ENCODE results near the gene ADAMTS12. TPM values are rescaled to one million over a fixed set of nuclear protein-coding genes. Genes with fewer than 3 reads are reported as not detected.

Gene ADAMTS12
- total and polyA plus RNA-seq, 9 of the 15 experiments (the other 6 are each of a cell fraction or from before 2014, with no cell fraction given) = 0.11 TPM; not detected in 8

DNA sequence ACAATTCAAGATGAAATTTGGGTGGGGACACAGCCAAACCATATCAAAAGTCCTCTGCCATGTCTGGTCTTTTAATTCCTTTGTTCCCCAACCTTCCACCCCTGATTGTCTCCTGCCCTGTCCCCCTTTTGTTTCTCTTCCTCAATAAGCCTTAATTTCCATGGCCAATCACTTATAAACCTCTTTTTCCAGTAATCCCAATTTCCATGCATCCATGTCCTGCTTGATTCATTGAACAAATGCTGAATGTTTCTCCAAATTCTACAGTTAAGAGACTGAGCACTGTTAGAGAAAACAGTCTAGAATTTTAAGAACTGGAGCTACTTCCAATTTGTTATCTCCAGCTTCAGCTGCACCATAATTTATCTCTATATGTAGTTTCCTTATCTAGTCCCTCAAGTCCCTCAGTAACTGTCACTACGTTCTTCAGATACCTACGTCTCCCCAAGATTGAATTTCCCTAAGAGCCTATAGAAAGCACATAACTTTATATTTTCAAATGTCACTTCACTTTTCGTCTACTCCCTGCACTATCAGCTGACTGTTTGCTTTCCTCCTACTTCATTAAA is 416.8 kb downstream of the ADAMTS12 start (continued):
- TF ChIP-seq, protein P1, sequence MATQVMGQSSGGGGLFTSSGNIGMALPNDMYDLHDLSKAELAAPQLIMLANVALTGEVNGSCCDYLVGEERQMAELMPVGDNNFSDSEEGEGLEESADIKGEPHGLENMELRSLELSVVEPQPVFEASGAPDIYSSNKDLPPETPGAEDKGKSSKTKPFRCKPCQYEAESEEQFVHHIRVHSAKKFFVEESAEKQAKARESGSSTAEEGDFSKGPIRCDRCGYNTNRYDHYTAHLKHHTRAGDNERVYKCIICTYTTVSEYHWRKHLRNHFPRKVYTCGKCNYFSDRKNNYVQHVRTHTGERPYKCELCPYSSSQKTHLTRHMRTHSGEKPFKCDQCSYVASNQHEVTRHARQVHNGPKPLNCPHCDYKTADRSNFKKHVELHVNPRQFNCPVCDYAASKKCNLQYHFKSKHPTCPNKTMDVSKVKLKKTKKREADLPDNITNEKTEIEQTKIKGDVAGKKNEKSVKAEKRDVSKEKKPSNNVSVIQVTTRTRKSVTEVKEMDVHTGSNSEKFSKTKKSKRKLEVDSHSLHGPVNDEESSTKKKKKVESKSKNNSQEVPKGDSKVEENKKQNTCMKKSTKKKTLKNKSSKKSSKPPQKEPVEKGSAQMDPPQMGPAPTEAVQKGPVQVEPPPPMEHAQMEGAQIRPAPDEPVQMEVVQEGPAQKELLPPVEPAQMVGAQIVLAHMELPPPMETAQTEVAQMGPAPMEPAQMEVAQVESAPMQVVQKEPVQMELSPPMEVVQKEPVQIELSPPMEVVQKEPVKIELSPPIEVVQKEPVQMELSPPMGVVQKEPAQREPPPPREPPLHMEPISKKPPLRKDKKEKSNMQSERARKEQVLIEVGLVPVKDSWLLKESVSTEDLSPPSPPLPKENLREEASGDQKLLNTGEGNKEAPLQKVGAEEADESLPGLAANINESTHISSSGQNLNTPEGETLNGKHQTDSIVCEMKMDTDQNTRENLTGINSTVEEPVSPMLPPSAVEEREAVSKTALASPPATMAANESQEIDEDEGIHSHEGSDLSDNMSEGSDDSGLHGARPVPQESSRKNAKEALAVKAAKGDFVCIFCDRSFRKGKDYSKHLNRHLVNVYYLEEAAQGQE (IDR thresholded peaks at IDR 0.05; ENCODE audit: borderline replicate concordance) = peak; percentile 3; the same call in 1 of the 2 replicates
- TF ChIP-seq, protein P1 (CRISPR knock-in tag; IDR thresholded peaks at IDR 0.05; ENCODE audit: low read depth) = no peak
- TF ChIP-seq TEAD4 (IDR thresholded peaks at IDR 0.05; ENCODE audit: low read length) = peak; percentile 90
- no peak for TF ChIP-seq TEAD4 (CRISPR knock-in tag; IDR thresholded peaks at IDR 0.05; ENCODE audit: borderline replicate concordance)
- TF ChIP-seq SRSF3 (IDR thresholded peaks at IDR 0.05; ENCODE audit: insufficient read depth, low read length) = no peak
- peak; percentile 91 for TF ChIP-seq CBFA2T3 (IDR thresholded peaks at IDR 0.05)
- no peak for TF ChIP-seq SIN3B (IDR thresholded peaks at IDR 0.05; ENCODE audit: low read depth)
- no peak for TF ChIP-seq ZNF311 (CRISPR knock-in tag; IDR thresholded peaks at IDR 0.05)
- TF ChIP-seq POLR2G (IDR thresholded peaks at IDR 0.05; ENCODE audit: low read depth, low read length) = no peak
- TF ChIP-seq ZNF175 (CRISPR knock-in tag; IDR thresholded peaks at IDR 0.05; ENCODE audit: low read depth) = no peak
- TF ChIP-seq MTA3 (IDR thresholded peaks at IDR 0.05; ENCODE audit: borderline replicate concordance) = peak; percentile 23; the same call in 1 of the 2 replicates
- TF ChIP-seq ZBTB17 (CRISPR knock-in tag; IDR thresholded peaks at IDR 0.05) = no peak
- TF ChIP-seq TCF3 (CRISPR knock-in tag; IDR thresholded peaks at IDR 0.05) = peak; percentile 89
- TF ChIP-seq TAL1 (IDR thresholded peaks at IDR 0.05) = peak; percentile 88
- peak; percentile 87 for TF ChIP-seq MTA2 (IDR thresholded peaks at IDR 0.05; ENCODE audit: low read depth)
- peak; percentile 72 for TF ChIP-seq CXXC5 (CRISPR knock-in tag; IDR thresholded peaks at IDR 0.05)
- no peak for TF ChIP-seq RUNX1 (IDR thresholded peaks at IDR 0.05; ENCODE audit: low read depth)
- peak in 1 of 2 experiments; percentile 35; a peak in 1 of 4 replicates for TF ChIP-seq KDM1A (IDR thresholded peaks at IDR 0.05)
- no peak for TF ChIP-seq NFE2 (IDR thresholded peaks at IDR 0.05; ENCODE audit: low read depth)
- TF ChIP-seq, protein P2, sequence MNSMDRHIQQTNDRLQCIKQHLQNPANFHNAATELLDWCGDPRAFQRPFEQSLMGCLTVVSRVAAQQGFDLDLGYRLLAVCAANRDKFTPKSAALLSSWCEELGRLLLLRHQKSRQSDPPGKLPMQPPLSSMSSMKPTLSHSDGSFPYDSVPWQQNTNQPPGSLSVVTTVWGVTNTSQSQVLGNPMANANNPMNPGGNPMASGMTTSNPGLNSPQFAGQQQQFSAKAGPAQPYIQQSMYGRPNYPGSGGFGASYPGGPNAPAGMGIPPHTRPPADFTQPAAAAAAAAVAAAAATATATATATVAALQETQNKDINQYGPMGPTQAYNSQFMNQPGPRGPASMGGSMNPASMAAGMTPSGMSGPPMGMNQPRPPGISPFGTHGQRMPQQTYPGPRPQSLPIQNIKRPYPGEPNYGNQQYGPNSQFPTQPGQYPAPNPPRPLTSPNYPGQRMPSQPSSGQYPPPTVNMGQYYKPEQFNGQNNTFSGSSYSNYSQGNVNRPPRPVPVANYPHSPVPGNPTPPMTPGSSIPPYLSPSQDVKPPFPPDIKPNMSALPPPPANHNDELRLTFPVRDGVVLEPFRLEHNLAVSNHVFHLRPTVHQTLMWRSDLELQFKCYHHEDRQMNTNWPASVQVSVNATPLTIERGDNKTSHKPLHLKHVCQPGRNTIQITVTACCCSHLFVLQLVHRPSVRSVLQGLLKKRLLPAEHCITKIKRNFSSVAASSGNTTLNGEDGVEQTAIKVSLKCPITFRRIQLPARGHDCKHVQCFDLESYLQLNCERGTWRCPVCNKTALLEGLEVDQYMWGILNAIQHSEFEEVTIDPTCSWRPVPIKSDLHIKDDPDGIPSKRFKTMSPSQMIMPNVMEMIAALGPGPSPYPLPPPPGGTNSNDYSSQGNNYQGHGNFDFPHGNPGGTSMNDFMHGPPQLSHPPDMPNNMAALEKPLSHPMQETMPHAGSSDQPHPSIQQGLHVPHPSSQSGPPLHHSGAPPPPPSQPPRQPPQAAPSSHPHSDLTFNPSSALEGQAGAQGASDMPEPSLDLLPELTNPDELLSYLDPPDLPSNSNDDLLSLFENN (IDR thresholded peaks at IDR 0.05; ENCODE audit: low read depth in 2 of 2, low read length in 2 of 2) = no peak; a peak in 1 of 4 replicates
